Neural cell (in vitro differentiated cells): ENCODE results near the gene IL1R2. TPM values are rescaled to one million over a fixed set of nuclear protein-coding genes. Genes with fewer than 3 reads are reported as not detected.

ENCODE experiments used
- H2AFZ ChIP-seq: fragments of 200-600, 300-800 bp; sonication (generic), shearing (Covaris generic); 2 replicates; pipeline ENCODE4 v1.6.0; 2014; ENCODE audit warnings: low read depth, mild to moderate bottlenecking, antibody characterized with exemption, low read length, moderate library complexity
- H3F3A ChIP-seq: fragments of 200-600 bp; shearing (Covaris generic); 2 replicates; pipeline ENCODE4 v1.6.1; 2016; ENCODE audit warnings: mild to moderate bottlenecking, moderate library complexity, mixed read lengths, antibody characterized with exemption, low read length; ENCODE audit not compliant: insufficient read depth, poor library complexity, severe bottlenecking
- H3K27ac ChIP-seq: fragments of 200-600, 300-800 bp; sonication (generic), shearing (Covaris generic); 2 replicates; pipeline ENCODE4 v1.5.1; 2014; ENCODE audit warnings: mild to moderate bottlenecking, low read length, moderate library complexity
- H3K27me3 ChIP-seq: fragments of 300-800, 200-600 bp; sonication (generic), shearing (Covaris generic); 2 replicates; pipeline ENCODE4 v1.6.0; 2014; ENCODE audit warnings: mild to moderate bottlenecking, low read depth, low read length, moderate library complexity; ENCODE audit not compliant: insufficient read depth
- H3K36me3 ChIP-seq: fragments of 300-800, 200-600 bp; sonication (generic), shearing (Covaris generic); 2 replicates; pipeline ENCODE4 v1.5.1; 2014; ENCODE audit warnings: mild to moderate bottlenecking, antibody characterized with exemption, low read length, moderate library complexity; ENCODE audit not compliant: insufficient read depth
- H3K4me2 ChIP-seq: fragments of 300-800, 200-600 bp; sonication (generic), shearing (Covaris generic); 2 replicates; pipeline ENCODE4 v1.6.0; 2014; ENCODE audit warnings: mild to moderate bottlenecking, low read length
- H3K4me3 ChIP-seq: fragments of 300-800, 200-600 bp; sonication (generic), shearing (Covaris generic); 2 replicates; pipeline ENCODE4 v1.5.1; 2014; ENCODE audit warnings: mild to moderate bottlenecking, low read length, moderate library complexity
- H3K79me2 ChIP-seq: fragments of 200-600 bp; shearing (Covaris generic); replicated peaks from 2 replicates; pipeline ENCODE4 v1.6.0; 2014; ENCODE audit warnings: mild to moderate bottlenecking, low read length, moderate library complexity; ENCODE audit not compliant: insufficient read depth
- H3K9ac ChIP-seq: fragments of 300-800, 200-600 bp; sonication (generic), shearing (Covaris generic); 2 replicates; pipeline ENCODE4 v1.6.1; 2016; ENCODE audit warnings: mild to moderate bottlenecking, low read length, mixed read lengths
- H3K9me2 ChIP-seq: fragments of 200-600 bp; shearing (Covaris generic); 2 replicates; pipeline ENCODE4 v1.6.1; 2016; ENCODE audit warnings: mild to moderate bottlenecking, low read length, mixed read lengths; ENCODE audit not compliant: insufficient read depth
- H3K9me3 ChIP-seq: fragments of 200-600, 300-800 bp; sonication (generic), shearing (Covaris generic); 2 replicates; pipeline ENCODE4 v1.6.1; 2016; ENCODE audit warnings: mild to moderate bottlenecking, mixed run types, low read length, moderate library complexity, mixed read lengths
- H4K20me1 ChIP-seq: fragments of 200-600 bp; shearing (Covaris generic); 2 replicates; pipeline ENCODE4 v1.6.1; 2016; ENCODE audit warnings: mild to moderate bottlenecking, mixed run types; ENCODE audit not compliant: insufficient read depth
- CTCF ChIP-seq: fragments of 450-650 bp; IDR thresholded peaks from 2 replicates; pipeline ENCODE4 v1.5.1; 2014; ENCODE audit warnings: antibody characterized with exemption, mild to moderate bottlenecking, moderate library complexity; ENCODE audit not compliant: poor library complexity, severe bottlenecking
- EP300 ChIP-seq: fragments of 450-650 bp; conservative IDR thresholded peaks from 2 replicates; pipeline ENCODE4 v1.6.1; 2014; ENCODE audit warnings: antibody characterized with exemption, mild to moderate bottlenecking, moderate library complexity; ENCODE audit not compliant: poor library complexity, severe bottlenecking
- EZH2 ChIP-seq: fragments of 200-600, 300-800 bp; shearing (Covaris generic), sonication (generic); IDR thresholded peaks from 2 replicates; pipeline ENCODE4 v1.6.1; 2014; ENCODE audit warnings: antibody characterized with exemption, low read length, borderline replicate concordance, mild to moderate bottlenecking; ENCODE audit not compliant: insufficient read depth, poor library complexity, severe bottlenecking
- MXI1 ChIP-seq: fragments of 450-650 bp; conservative IDR thresholded peaks from 2 replicates; pipeline ENCODE4 v1.6.1; 2014; ENCODE audit warnings: antibody characterized with exemption, mild to moderate bottlenecking; ENCODE audit not compliant: poor library complexity, severe bottlenecking
- POLR2AphosphoS5 ChIP-seq: IDR thresholded peaks from 2 replicates; pipeline ENCODE4 v1.6.1; 2012
- RAD21 ChIP-seq: fragments of 450-650 bp; conservative IDR thresholded peaks from 2 replicates; pipeline ENCODE4 v1.6.1; 2014; ENCODE audit warnings: antibody characterized with exemption, mild to moderate bottlenecking, moderate library complexity
- REST ChIP-seq: IDR thresholded peaks from 2 replicates; pipeline ENCODE4 v1.6.1; 2012; ENCODE audit warnings: borderline replicate concordance
- SMC3 ChIP-seq: fragments of 450-650 bp; conservative IDR thresholded peaks from 2 replicates; pipeline ENCODE4 v1.6.1; 2014; ENCODE audit warnings: antibody characterized with exemption, mild to moderate bottlenecking, moderate library complexity; ENCODE audit not compliant: poor library complexity
- TAF1 ChIP-seq: IDR thresholded peaks from 2 replicates; pipeline ENCODE4 v1.6.1; 2012; ENCODE audit warnings: low read depth
- polyA plus RNA-seq: library from polyadenylated mRNA; depleted of rRNA; stranded (reverse); fragments of >200 nt; gene quantifications from 2 replicates; pipeline ENCODE4 v1.2.3, GENCODE V29; 2014

The IL1R2 gene
- polyA plus RNA-seq, 1 donor from 2014 or later = not detected

GRCh38 chr2:102027036-102027980, 35.5 kb downstream of the IL1R2 start:
- Histone ChIP-seq H3K4me2 (no peak overlapping the region), H4K20me1 (no peaks in the 10 kb centered on the region), H3K79me2 (no peaks in the 10 kb centered on the region), H3F3A (no peaks in the 10 kb centered on the region), H3K27me3 (no peaks in the 10 kb centered on the region), H3K4me3 (no peak overlapping the region), H3K36me3 (no peaks in the 10 kb centered on the region), H2AFZ (no peak overlapping the region), H3K9me3 (no peaks in the 10 kb centered on the region), H3K9me2 (no peaks in the 10 kb centered on the region), H3K9ac (no peak overlapping the region), H3K27ac (no peak overlapping the region)
- TF ChIP-seq CTCF (no peak), TAF1 (no peak), MXI1 (no peak), REST (no peak), EZH2 (no peak), SMC3 (no peak), POLR2AphosphoS5 (no peak), RAD21 (no peak), EP300 (no peak)

GRCh38 chr2:102028470-102028869, 36.7 kb downstream of the IL1R2 start:
- H2AFZ ChIP-seq = no peak overlapping the region
- no peaks in the 10 kb centered on the region for H3K9me3 ChIP-seq
- no peak overlapping the region for H3K9ac ChIP-seq
- no peak overlapping the region for H3K4me3 ChIP-seq
- no peak for TF ChIP-seq MXI1
- H3K27me3 ChIP-seq = no peaks in the 10 kb centered on the region
- no peaks in the 10 kb centered on the region for H3K36me3 ChIP-seq
- H3K9me2 ChIP-seq = no peaks in the 10 kb centered on the region
- no peak overlapping the region for H3K27ac ChIP-seq
- H3K79me2 ChIP-seq = no peaks in the 10 kb centered on the region
- no peaks in the 10 kb centered on the region for H4K20me1 ChIP-seq
- H3K4me2 ChIP-seq = no peak overlapping the region
- no peaks in the 10 kb centered on the region for H3F3A ChIP-seq

- H3K36me3 ChIP-seq = no peaks in the 10 kb centered on the region
- H3K27me3 ChIP-seq = no peaks in the 10 kb centered on the region
- H3K4me2 ChIP-seq = no peak overlapping the region
Measured at GRCh38 chr2:102029405-102029804, 37.6 kb downstream of the IL1R2 start.

More at GRCh38 chr2:102029405-102029804, 37.6 kb downstream of the IL1R2 start:
- Histone ChIP-seq H4K20me1 (no peaks in the 10 kb centered on the region), H2AFZ (no peak overlapping the region), H3K9me2 (no peaks in the 10 kb centered on the region), H3F3A (no peaks in the 10 kb centered on the region), H3K9me3 (no peaks in the 10 kb centered on the region), H3K9ac (no peak overlapping the region), H3K27ac (no peak overlapping the region), H3K79me2 (no peaks in the 10 kb centered on the region), H3K4me3 (no peak overlapping the region)
- TF ChIP-seq CTCF (no peak), MXI1 (no peak), EP300 (no peak), EZH2 (no peak), REST (no peak), SMC3 (no peak), TAF1 (no peak), RAD21 (no peak), POLR2AphosphoS5 (no peak)
